Muscle layer of colon (tissue), 2 donors: ENCODE measurements around the gene NCOR1.
A peak's percentile ranks its signal among the peaks of the same experiment; 100 is the strongest.
"Not testable (repeated sequence)": the region's sequence is repeated elsewhere in the genome, so short reads cannot be mapped to it uniquely, and the experiment has no call there.

ENCODE experiments used
- H3K27ac ChIP-seq: one replicate; pipeline ENCODE4 v1.7.0; 2013; ENCODE audit warnings: low read depth, mild to moderate bottlenecking, low read length, moderate library complexity
- H3K27me3 ChIP-seq, 2 donors: one replicate each; pipeline ENCODE4 v1.7.0; 2013; ENCODE audit warnings: low read length in 2 of 2, mild to moderate bottlenecking in 2 of 2; ENCODE audit not compliant: insufficient read depth in 2 of 2, control insufficient read depth in 1 of 2
- H3K36me3 ChIP-seq: one replicate; pipeline ENCODE4 v1.7.0; 2013; ENCODE audit warnings: mild to moderate bottlenecking, low read length; ENCODE audit not compliant: insufficient read depth
- H3K4me1 ChIP-seq: one replicate; pipeline ENCODE4 v1.7.0; 2013; ENCODE audit warnings: mild to moderate bottlenecking, low read length; ENCODE audit not compliant: insufficient read depth
- H3K4me3 ChIP-seq, 2 donors: one replicate each; pipeline ENCODE4 v1.7.0; 2013; ENCODE audit warnings: low read length in 2 of 2, low read depth in 1 of 2, mild to moderate bottlenecking in 1 of 2, moderate library complexity in 1 of 2
- H3K9ac ChIP-seq: one replicate; pipeline ENCODE4 v1.7.0; 2013; ENCODE audit warnings: low read length
- H3K9me3 ChIP-seq: one replicate; pipeline ENCODE4 v1.7.0; 2013; ENCODE audit warnings: mild to moderate bottlenecking, low read length
- donor health status: abdominal sarcoma.
- donor health status: Adenocarcinoma of cecum.

NCOR1 gene

DNA sequence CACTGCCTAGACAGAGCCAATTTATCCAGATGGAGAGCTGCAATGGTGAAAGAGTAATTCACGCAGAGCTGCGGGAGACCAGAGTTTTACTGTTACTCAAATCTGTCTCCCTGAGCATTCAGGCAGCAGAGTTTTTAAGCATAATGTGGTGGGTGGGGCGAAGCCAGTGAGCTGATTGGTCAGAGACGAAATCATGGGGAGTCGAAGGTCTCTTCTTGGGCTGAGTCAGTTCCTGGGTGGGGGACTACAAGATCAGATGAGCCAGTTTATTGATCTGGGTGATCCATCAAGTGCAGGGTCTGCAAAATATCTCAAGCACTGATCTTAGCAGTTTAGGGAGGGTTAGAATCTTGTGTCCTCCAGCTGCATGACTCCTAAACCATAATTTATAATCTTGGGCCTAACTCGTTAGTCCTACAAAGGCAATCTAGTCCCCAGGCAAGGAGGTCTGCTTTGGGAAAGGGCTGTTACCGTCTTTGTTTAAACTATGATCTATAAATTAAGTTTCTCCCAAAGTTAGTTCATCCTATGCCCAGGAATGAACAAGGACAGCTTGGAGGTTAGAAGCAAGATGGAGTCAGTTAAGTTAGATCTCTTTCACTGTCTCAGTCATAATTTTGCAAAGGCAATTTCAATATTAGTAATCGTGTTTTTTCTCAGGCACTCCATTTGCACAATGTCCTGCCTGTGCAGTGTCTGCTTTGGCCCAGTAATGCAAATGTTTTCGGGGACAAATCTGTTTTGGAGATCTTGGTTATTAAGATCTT, 28.6 kb upstream of the NCOR1 start:
- Histone ChIP-seq H3K4me1 (no peaks in the 10 kb centered on the region), H3K27me3 (no peaks in the 10 kb centered on the region), H3K9ac (no peak overlapping the region), H3K36me3 (no peaks in the 10 kb centered on the region), H3K4me3 (no peak overlapping the region), H3K27ac (no peak overlapping the region), H3K9me3 (no peaks in the 10 kb centered on the region)

DNA sequence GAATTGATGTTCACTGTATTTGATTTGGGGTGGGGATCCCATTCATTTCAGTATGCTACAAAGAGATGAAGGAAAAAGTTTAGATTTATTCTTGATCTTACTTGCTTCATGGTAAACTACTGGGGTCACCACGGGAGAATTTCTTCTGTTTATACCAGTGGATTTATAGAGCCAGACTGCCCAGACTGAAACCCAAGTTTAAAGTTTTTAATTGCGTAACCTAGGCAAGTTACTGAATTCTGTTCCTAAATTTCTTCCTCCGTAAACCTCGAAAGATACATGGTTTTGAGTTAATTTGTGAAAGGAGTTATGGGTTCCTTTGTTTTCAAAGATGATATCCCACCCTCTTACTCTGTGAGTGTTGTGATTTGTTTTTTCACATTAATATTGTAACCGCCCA, 28.1 kb upstream of the NCOR1 start:
- no peaks in the 10 kb centered on the region for H3K36me3 ChIP-seq
- H3K4me1 ChIP-seq = no peaks in the 10 kb centered on the region
- no peaks in the 10 kb centered on the region for H3K27me3 ChIP-seq
- H3K4me3 ChIP-seq = no peak overlapping the region
- no peaks in the 10 kb centered on the region for H3K9me3 ChIP-seq
- H3K9ac ChIP-seq = no peak overlapping the region
- no peak overlapping the region for H3K27ac ChIP-seq

GRCh38 chr17:16241906-16242399, 26.6 kb upstream of the NCOR1 start:
- no peak overlapping the region for H3K27ac ChIP-seq
- no peaks in the 10 kb centered on the region for H3K36me3 ChIP-seq
- H3K4me3 ChIP-seq = no peak overlapping the region
- H3K27me3 ChIP-seq = no peaks in the 10 kb centered on the region
- H3K9ac ChIP-seq = no peak overlapping the region
- H3K9me3 ChIP-seq = no peaks in the 10 kb centered on the region
- no peaks in the 10 kb centered on the region for H3K4me1 ChIP-seq

DNA sequence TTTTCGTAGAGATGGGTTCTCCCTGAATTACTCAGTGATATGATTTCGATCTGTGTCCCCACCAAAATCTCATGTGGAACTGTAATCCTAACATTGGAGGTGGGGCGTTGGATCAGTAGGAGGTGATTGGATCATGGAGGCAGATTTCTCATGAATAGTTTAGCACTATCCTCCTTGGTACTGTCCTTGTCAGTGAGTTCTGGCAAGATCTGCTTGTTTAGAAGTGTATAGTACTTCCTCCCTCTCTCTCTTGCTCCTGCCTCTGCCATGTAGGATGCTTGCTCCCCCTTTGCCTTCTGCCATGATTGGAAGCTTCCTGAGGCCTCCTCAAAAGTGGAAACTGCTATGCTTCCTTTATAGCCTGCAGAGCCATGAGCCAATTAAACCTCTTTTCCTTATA, 24.6 kb upstream of the NCOR1 start:
- Histone ChIP-seq H3K4me1 (no peaks in the 10 kb centered on the region), H3K27me3 (no peaks in the 10 kb centered on the region), H3K9ac (no peak overlapping the region), H3K36me3 (no peaks in the 10 kb centered on the region), H3K9me3 (no peaks in the 10 kb centered on the region), H3K27ac (no peak overlapping the region), H3K4me3 (no peak overlapping the region)

- Histone ChIP-seq H3K9ac (no peak overlapping the region), H3K27me3 (no peaks in the 10 kb centered on the region), H3K4me1 (no peaks in the 10 kb centered on the region), H3K4me3 (no peak overlapping the region), H3K9me3 (no peaks in the 10 kb centered on the region), H3K27ac (no peak overlapping the region), H3K36me3 (no peaks in the 10 kb centered on the region)
These were observed 17.1 kb upstream of the NCOR1 start for GRCh38 chr17:16232391-16232790.

GRCh38 chr17:16229912-16230561, 14.7 kb upstream of the NCOR1 start:
- H3K9ac ChIP-seq, H3K36me3 ChIP-seq, H3K4me1 ChIP-seq, H3K9me3 ChIP-seq, H3K27me3 ChIP-seq, H3K27ac ChIP-seq, H3K4me3 ChIP-seq: not testable (repeated sequence)

DNA sequence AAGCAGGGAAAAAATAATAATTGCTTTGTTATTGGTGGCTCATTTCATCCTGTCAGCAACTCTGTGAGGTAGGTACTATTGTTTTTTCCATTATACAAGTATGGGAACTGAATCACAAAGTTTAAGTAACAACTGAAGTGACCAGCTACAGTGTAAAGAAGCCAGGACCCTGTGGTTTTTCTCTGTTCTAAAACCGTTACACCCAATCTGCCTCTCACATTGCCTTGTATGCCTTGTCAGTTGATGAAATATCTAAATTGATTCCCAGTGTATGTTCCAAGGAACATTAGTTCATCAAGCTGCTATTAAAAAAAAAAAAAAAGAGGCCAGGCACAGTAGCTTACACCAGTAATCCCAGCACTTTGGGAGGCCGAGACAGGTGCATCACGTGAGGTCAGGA, 7.1 kb upstream of the NCOR1 start:
- no peak overlapping the region for H3K4me3 ChIP-seq

DNA sequence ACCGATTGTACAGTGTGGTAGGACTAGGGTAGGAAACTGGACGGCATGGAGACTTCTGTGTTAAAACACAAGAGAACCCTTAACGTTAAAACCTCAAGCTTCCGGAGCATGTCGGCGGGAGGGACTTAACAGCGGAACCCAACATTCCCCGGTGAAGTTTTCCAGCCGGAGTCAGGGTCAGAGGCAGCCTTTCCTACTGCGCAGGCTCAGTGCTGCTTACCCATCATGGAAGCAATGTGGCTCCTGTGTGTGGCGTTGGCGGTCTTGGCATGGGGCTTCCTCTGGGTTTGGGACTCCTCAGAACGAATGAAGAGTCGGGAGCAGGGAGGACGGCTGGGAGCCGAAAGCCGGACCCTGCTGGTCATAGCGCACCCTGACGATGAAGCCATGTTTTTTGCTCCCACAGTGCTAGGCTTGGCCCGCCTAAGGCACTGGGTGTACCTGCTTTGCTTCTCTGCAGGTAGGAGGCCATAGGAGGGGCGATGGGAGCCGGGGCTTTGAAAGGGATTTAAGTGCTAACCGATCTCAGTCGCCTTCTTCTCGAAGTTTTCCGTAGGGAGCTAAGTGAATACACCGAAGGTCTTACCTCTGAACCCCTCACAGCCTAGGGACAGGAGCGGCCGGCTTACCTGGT, 1.8 kb upstream of the NCOR1 start, which contains the start of gene PIGL:
PIGL (plus strand) TSS at position 209 of the 634 bp plus-strand sequence; CDS start at position 226, 17 bp downstream.
- Histone ChIP-seq H3K36me3 (no peaks in the 10 kb centered on the region), H3K27me3 (no peaks in the 10 kb centered on the region), H3K4me3 (peak within 1 kb of the TSS; percentile 93 to 95), H3K27ac (peak within 1 kb of the TSS; percentile 90), H3K9ac (peak within 1 kb of the TSS; percentile 57), H3K9me3 (no peaks in the 10 kb centered on the region), H3K4me1 (peaks cover 18% of the 10 kb centered on the region)

More for the DNA sequence above, 7.1 kb upstream of the NCOR1 start:
- Histone ChIP-seq H3K4me1 (peaks cover 6% of the 10 kb centered on the region), H3K36me3 (no peaks in the 10 kb centered on the region), H3K9ac (no peak overlapping the region), H3K27me3 (no peaks in the 10 kb centered on the region), H3K9me3 (no peaks in the 10 kb centered on the region), H3K27ac (no peak overlapping the region)

DNA sequence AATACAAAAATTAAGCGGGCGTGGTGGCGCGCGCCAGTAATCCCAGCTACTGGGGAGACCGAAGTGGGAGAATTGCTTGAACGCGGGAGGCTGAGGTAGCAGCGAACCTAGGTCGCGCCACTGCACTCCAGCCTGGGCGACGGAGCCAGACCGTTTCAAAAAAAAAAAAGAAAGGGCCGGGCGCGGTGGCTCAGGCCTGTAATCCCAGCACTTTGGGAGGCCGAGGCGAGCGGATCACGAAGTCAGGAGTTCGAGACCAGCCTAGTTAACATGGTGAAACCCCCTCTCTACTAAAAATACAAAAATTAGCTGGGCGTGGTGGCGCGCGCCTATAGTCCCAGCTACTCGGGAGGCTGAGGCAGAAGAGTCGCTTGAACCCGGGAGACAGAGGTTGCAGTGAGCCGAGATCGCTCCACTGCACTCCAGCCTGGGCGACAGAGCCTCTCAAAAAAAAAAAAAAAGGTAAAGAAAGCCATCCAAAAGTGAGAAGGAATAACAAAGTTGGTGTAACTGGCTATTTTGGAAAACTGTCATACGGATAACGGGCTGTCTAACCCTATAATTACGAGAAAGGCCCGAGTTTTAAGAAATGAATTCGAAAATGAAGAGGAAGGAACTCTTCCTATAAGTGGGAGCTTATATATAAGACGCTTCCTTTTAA, 1.1 kb upstream of the NCOR1 start:
- not testable (repeated sequence) for H3K27me3 ChIP-seq, H3K36me3 ChIP-seq, H3K9me3 ChIP-seq
- peak overlapping the region; percentile 57 for H3K9ac ChIP-seq
- peak overlapping the region; percentile 90 for H3K27ac ChIP-seq
- peak overlapping the region; percentile 93 to 95 for H3K4me3 ChIP-seq
- peaks cover 18% of the 10 kb centered on the region for H3K4me1 ChIP-seq

DNA sequence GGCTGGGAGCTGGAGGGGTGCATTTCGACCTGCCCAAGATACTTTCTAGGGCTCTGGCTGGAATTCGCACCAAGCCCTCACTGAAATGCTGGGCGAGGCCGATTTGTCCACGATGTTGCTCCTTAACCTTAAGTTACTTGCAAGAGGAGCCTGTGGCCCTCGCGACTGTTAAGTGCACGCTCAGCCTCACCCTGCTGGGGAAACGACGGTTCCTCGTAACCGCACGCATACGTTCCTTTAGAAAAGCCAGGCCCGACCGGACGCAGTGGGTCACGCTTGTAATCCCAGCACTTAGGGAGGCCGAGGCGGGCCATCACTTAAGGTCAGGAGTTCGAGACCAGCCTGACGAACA, 607 bp upstream of the NCOR1 start:
- Histone ChIP-seq H3K4me3 (peak overlapping the region; percentile 93 to 95), H3K36me3 (no peaks in the 10 kb centered on the region), H3K9ac (peak overlapping the region; percentile 37), H3K27me3 (no peaks in the 10 kb centered on the region), H3K9me3 (no peaks in the 10 kb centered on the region), H3K4me1 (peaks cover 18% of the 10 kb centered on the region), H3K27ac (peak overlapping the region; percentile 90)

- H3K4me1 ChIP-seq = peaks cover 18% of the 10 kb centered on the region
These were observed 397 bp downstream of the NCOR1 start for GRCh38 chr17:16215002-16215272.

More at GRCh38 chr17:16215002-16215272, 397 bp downstream of the NCOR1 start:
- H3K9me3 ChIP-seq = no peaks in the 10 kb centered on the region
- H3K36me3 ChIP-seq = no peaks in the 10 kb centered on the region
- peak overlapping the region; percentile 37 for H3K9ac ChIP-seq
- peak overlapping the region; percentile 93 to 95 for H3K4me3 ChIP-seq
- H3K27me3 ChIP-seq = no peaks in the 10 kb centered on the region
- peak overlapping the region; percentile 90 for H3K27ac ChIP-seq
